B cell (primary cell): ENCODE results near the gene SLC35E2B.
"Not testable (repeated sequence)": the region's sequence is repeated elsewhere in the genome, so short reads cannot be mapped to it uniquely, and the experiment has no call there.

Experiments used
- CTCF ChIP-seq: fragments of 200-600 bp; IDR thresholded peaks from one replicate; pipeline ENCODE4 v1.8.0; 2022; ENCODE audit warnings: antibody characterized with exemption, mild to moderate bottlenecking
- EZH2 ChIP-seq: IDR thresholded peaks from 2 replicates; pipeline ENCODE4 v1.6.1; 2012; ENCODE audit warnings: borderline replicate concordance, low read depth, mild to moderate bottlenecking, moderate library complexity, low read length; ENCODE audit not compliant: insufficient read depth, poor library complexity, severe bottlenecking

- TF ChIP-seq CTCF, EZH2: not testable (repeated sequence)
Measured at GRCh38 chr1:1727131-1727651, 34.6 kb upstream of the SLC35E2B start.
